GM23248 (cell line): ENCODE measurements around the gene CPS1.

Source experiments
- EZH2 ChIP-seq: fragments of 200-600 bp; sonication (generic); IDR thresholded peaks from 2 replicates; pipeline ENCODE4 v1.6.1; 2018; ENCODE audit warnings: antibody characterized with exemption, mild to moderate bottlenecking; ENCODE audit not compliant: insufficient read depth, poor library complexity, severe bottlenecking
- EZH2phosphoT487 ChIP-seq: fragments of 200-600 bp; sonication (generic); IDR thresholded peaks from 2 replicates; pipeline ENCODE4 v1.6.1; 2018; ENCODE audit warnings: antibody characterized with exemption, moderate library complexity, mild to moderate bottlenecking, low read depth; ENCODE audit not compliant: insufficient read depth

DNA sequence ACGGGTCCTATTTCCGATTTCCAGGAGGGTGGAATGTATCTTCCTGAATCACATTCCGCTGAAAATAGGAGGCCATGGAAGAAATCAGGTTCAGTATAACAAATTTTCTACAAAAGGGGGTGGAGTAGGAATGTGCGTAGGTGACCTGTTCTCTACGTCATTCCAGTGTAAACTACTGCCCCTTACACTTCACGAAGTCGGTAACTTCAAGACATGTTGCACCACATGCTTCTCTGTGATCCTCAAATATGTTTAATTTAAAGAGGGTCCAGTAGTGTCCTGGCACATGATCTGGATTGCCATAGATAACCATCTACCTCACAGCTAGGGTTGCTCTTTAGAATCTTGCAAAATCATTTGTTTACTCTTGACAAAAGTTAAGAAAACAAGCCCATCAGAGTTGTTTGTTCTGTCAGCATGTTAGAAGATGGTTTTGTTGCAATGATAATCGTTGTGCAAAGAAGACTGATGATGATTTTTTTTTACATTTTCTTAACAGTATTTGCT, 7.5 kb upstream of the CPS1 start:
- TF ChIP-seq EZH2phosphoT487 (no peak), EZH2 (no peak)
